Measurements from ENCODE around the gene OR13A1. TPM values are rescaled to one million over a fixed set of nuclear protein-coding genes. Genes with fewer than 3 reads are reported as not detected.

Gene OR13A1
- total RNA-seq, 1 experiment from 2014 or later, result not detected

DNA sequence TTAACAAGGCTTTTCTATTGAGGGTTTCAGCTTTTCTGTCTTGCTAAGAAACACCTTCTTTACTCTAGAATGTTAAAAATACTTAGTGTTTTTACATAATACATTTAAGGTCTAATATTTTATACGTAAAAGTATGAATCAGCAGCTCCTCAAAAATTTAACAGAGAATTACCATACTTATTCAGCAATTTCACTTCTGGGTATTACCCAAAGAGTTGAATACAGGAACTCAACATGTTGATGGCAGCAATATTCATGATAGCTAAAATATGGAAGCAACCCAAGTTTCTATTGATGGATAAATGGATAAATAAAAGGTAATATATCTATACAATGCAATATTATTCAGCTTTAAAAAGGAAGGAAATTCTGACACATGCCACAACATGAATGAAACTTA lies 9.7 kb upstream of the OR13A1 start:
- no peak overlapping the region for H3K4me3 Mint-ChIP-seq (ENCODE audit: unreplicated experiment)
- H3K27me3 ChIP-seq (replicated peaks; ENCODE audit: control insufficient read depth, insufficient read depth, low read length), result no peaks in the 10 kb centered on the region
- ChIA-PET CTCF (no interaction called here), POLR2A (no interaction called here)
- no peaks in the 10 kb centered on the region for H3K9me3 Mint-ChIP-seq (ENCODE audit: unreplicated experiment)
- TF ChIP-seq, protein P1, sequence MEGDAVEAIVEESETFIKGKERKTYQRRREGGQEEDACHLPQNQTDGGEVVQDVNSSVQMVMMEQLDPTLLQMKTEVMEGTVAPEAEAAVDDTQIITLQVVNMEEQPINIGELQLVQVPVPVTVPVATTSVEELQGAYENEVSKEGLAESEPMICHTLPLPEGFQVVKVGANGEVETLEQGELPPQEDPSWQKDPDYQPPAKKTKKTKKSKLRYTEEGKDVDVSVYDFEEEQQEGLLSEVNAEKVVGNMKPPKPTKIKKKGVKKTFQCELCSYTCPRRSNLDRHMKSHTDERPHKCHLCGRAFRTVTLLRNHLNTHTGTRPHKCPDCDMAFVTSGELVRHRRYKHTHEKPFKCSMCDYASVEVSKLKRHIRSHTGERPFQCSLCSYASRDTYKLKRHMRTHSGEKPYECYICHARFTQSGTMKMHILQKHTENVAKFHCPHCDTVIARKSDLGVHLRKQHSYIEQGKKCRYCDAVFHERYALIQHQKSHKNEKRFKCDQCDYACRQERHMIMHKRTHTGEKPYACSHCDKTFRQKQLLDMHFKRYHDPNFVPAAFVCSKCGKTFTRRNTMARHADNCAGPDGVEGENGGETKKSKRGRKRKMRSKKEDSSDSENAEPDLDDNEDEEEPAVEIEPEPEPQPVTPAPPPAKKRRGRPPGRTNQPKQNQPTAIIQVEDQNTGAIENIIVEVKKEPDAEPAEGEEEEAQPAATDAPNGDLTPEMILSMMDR (IDR thresholded peaks at IDR 0.05; ENCODE audit: insufficient read depth in 1 of 2, low read depth in 1 of 2, low read length in 1 of 2, severe bottlenecking in 1 of 2, unreplicated experiment in 1 of 2), result no peak
- no peak overlapping the region for H3K27ac Mint-ChIP-seq (ENCODE audit: unreplicated experiment)
- H3K9me3 ChIP-seq, result 0 out of 2 replicates have a peak, but pooled peaks cover 7% of the 10 kb centered on the region
- no peaks in the 10 kb centered on the region for H3K4me1 ChIP-seq
- DNase-seq, result no peak
- H3K4me1 Mint-ChIP-seq (ENCODE audit: low read depth, unreplicated experiment), result no peaks in the 10 kb centered on the region
- peaks cover 3% of the 10 kb centered on the region for H3K27me3 Mint-ChIP-seq (ENCODE audit: insufficient read depth, unreplicated experiment)
- intact Hi-C loops (cut with micrococcal nuclease; ENCODE audit: unreplicated experiment), result no loop called here
- no peak overlapping the region for H3K4me3 ChIP-seq (ENCODE audit: low read depth, low read length)
- no TSS peak for BruUV-seq (replicated peaks)
- no peaks in the 10 kb centered on the region for H3K36me3 Mint-ChIP-seq (ENCODE audit: insufficient read depth, unreplicated experiment)
- no peaks in the 10 kb centered on the region for H3K36me3 ChIP-seq (ENCODE audit: control insufficient read depth, insufficient read depth, low read length)

DNA sequence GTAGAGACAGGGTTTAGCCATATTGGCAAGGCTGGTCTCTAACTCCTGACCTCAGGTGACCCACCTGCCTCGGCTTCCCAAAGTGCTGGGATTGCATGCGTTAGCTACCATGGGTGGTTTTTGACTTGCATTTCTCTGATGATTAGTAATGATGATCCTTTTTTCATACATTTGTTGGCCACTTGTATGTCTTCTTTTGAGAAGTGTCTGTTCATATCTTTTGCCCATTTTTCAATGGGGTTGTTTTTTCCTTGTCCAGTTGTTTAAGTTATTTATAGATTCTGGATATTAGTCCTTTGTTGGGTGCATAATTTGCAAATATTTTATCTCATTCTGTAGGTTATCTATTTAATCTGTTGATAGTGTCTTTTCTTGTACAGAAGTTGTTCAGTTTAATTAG lies 4.3 kb upstream of the OR13A1 start:
- POLR2A ChIA-PET, result no interaction called here
- BruUV-seq (replicated peaks), result no TSS peak
- Histone ChIP-seq H3K9me3 (0 out of 2 replicates have a peak, but pooled peaks cover 7% of the 10 kb centered on the region), H3K4me1 (no peaks in the 10 kb centered on the region), H3K36me3 (ENCODE audit: control insufficient read depth, insufficient read depth, low read length) (no peaks in the 10 kb centered on the region), H3K27me3 (replicated peaks; ENCODE audit: control insufficient read depth, insufficient read depth, low read length) (no peaks in the 10 kb centered on the region), H3K4me3 (ENCODE audit: low read depth, low read length) (no peak overlapping the region)
- H3K4me3 Mint-ChIP-seq (ENCODE audit: unreplicated experiment), result no peak overlapping the region
- H3K27ac Mint-ChIP-seq (ENCODE audit: unreplicated experiment), result no peak overlapping the region
- intact Hi-C loops (cut with micrococcal nuclease; ENCODE audit: unreplicated experiment), result no loop called here
- H3K27me3 Mint-ChIP-seq (ENCODE audit: insufficient read depth, unreplicated experiment), result no peaks in the 10 kb centered on the region
- TF ChIP-seq, protein P1 (IDR thresholded peaks at IDR 0.05; ENCODE audit: insufficient read depth in 1 of 2, low read depth in 1 of 2, low read length in 1 of 2, severe bottlenecking in 1 of 2, unreplicated experiment in 1 of 2), result no peak
- H3K9me3 Mint-ChIP-seq (ENCODE audit: unreplicated experiment), result no peaks in the 10 kb centered on the region
- no peaks in the 10 kb centered on the region for H3K4me1 Mint-ChIP-seq (ENCODE audit: low read depth, unreplicated experiment)
- no peak for DNase-seq
- H3K36me3 Mint-ChIP-seq (ENCODE audit: insufficient read depth, unreplicated experiment), result no peaks in the 10 kb centered on the region
- CTCF ChIA-PET, result no interaction called here

DNA sequence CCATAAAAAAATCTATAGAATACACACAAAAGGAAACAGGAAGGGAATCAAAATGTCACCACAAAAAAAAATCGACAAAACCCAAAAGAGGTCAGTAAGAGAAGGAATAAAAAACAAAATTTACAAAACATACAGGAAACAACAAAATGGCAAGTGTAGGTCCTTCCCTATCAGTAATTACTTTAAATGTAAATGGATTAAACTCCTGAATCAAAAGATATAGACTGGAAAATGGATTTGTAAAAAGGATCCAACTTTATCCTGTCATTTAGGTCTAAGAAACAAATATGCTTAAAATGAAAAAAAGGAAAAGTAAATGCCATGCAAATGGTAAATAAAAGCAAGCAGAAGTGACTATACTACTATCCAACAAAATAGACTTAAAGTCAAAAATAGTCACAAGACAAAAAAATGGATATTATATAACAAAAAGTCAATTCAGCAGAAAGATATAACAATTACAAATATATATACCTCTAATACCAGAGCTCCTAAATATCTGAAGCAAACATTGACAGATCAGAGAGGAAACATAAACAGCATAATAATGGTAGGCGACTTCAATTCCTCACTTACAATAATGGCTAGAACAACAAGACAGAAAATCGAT lies 2.0 kb downstream of the OR13A1 start:
- Mint-ChIP-seq H3K9me3 (ENCODE audit: unreplicated experiment) (peaks cover 9% of the 10 kb centered on the region), H3K4me3 (ENCODE audit: unreplicated experiment) (no peak overlapping the region), H3K36me3 (ENCODE audit: insufficient read depth, unreplicated experiment) (no peaks in the 10 kb centered on the region), H3K27me3 (ENCODE audit: insufficient read depth, unreplicated experiment) (peaks cover 11% of the 10 kb centered on the region), H3K27ac (ENCODE audit: unreplicated experiment) (no peak overlapping the region), H3K4me1 (ENCODE audit: low read depth, unreplicated experiment) (no peaks in the 10 kb centered on the region)
- POLR2A ChIA-PET, result no interaction called here
- no peak for DNase-seq
- CTCF ChIA-PET, result no interaction called here
- H3K36me3 ChIP-seq (ENCODE audit: control insufficient read depth, insufficient read depth, low read length), result no peaks in the 10 kb centered on the region
- no TSS peak for BruUV-seq (replicated peaks)
- H3K27me3 ChIP-seq (replicated peaks; ENCODE audit: control insufficient read depth, insufficient read depth, low read length), result no peaks in the 10 kb centered on the region
- H3K4me3 ChIP-seq (ENCODE audit: low read depth, low read length), result no peak overlapping the region
- no peaks in the 10 kb centered on the region for H3K4me1 ChIP-seq
- intact Hi-C loops (cut with micrococcal nuclease; ENCODE audit: unreplicated experiment), result no loop called here
- H3K9me3 ChIP-seq, result no peaks in the 10 kb centered on the region
- TF ChIP-seq, protein P1 (IDR thresholded peaks at IDR 0.05; ENCODE audit: insufficient read depth in 1 of 2, low read depth in 1 of 2, low read length in 1 of 2, severe bottlenecking in 1 of 2, unreplicated experiment in 1 of 2), result no peak

Measured in Caco-2 (cell line).